ENCODE measurements around the gene LRP1.

DNA sequence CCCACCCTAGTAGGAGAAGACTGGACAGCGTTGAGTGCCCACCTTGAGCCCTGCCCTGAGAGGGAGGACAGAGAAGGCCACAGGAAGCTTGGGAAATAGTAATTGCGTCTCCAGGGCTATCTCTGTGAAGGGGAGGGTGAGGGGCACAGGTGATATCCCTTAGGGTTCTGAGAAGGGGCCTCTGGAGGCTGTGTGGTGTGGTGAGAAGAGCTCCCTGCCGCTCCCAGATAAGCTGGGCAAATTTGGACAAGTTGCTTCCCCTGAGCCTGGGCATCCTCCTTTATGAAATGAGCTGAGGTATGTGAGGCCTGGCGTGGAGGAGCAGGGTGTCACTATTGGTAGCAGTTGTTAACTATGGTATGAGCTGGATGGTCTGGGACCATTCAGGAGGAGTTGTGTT, 42.6 kb downstream of the LRP1 start:
- TF ChIP-seq, protein P1, sequence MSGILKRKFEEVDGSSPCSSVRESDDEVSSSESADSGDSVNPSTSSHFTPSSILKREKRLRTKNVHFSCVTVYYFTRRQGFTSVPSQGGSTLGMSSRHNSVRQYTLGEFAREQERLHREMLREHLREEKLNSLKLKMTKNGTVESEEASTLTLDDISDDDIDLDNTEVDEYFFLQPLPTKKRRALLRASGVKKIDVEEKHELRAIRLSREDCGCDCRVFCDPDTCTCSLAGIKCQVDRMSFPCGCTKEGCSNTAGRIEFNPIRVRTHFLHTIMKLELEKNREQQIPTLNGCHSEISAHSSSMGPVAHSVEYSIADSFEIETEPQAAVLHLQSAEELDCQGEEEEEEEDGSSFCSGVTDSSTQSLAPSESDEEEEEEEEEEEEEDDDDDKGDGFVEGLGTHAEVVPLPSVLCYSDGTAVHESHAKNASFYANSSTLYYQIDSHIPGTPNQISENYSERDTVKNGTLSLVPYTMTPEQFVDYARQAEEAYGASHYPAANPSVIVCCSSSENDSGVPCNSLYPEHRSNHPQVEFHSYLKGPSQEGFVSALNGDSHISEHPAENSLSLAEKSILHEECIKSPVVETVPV (CRISPR knock-in tag; IDR thresholded peaks at IDR 0.05): no peak
- no peak for TF ChIP-seq POU6F1 (CRISPR knock-in tag; IDR thresholded peaks at IDR 0.05; ENCODE audit: borderline replicate concordance, low read depth)
- no peak for TF ChIP-seq TSHZ2 (CRISPR knock-in tag; IDR thresholded peaks at IDR 0.05)
- TF ChIP-seq PATZ1 (CRISPR knock-in tag; IDR thresholded peaks at IDR 0.05; ENCODE audit: borderline replicate concordance): no peak
- TF ChIP-seq ZFP3 (CRISPR knock-in tag; IDR thresholded peaks at IDR 0.05): no peak
- no peak for TF ChIP-seq ZC3H10 (CRISPR knock-in tag; IDR thresholded peaks at IDR 0.05)
- TF ChIP-seq BACH2 (CRISPR knock-in tag; IDR thresholded peaks at IDR 0.05; ENCODE audit: borderline replicate concordance): no peak
- TF ChIP-seq ESRRG (CRISPR knock-in tag; IDR thresholded peaks at IDR 0.05): no peak
- TF ChIP-seq TCF4 (CRISPR knock-in tag; IDR thresholded peaks at IDR 0.05; ENCODE audit: borderline replicate concordance): no peak
